Breast epithelium (tissue), 4 donors: ENCODE measurements around the gene AXL. TPM values are rescaled to one million over a fixed set of nuclear protein-coding genes. Genes with fewer than 3 reads are reported as not detected.
A peak's percentile ranks its signal among the peaks of the same experiment; 100 is the strongest.
"Not testable (repeated sequence)": the region's sequence is repeated elsewhere in the genome, so short reads cannot be mapped to it uniquely, and the experiment has no call there.

ENCODE experiments used
- DNase-seq, 2 donors: peaks; one replicate each; pipeline ENCODE4 v3.0.0-alpha.2; 2019; ENCODE audit warnings: low spot score in 2 of 2
- H3K27ac ChIP-seq, 2 donors: fragments of 200-600 bp; sonication (generic) in 1 of 2; one replicate each; pipeline ENCODE4 v1.5.1; 2016 to 2019; ENCODE audit warnings: mild to moderate bottlenecking in 1 of 2
- H3K27me3 ChIP-seq, 2 donors: fragments of 200-600 bp; sonication (generic) in 1 of 2; one replicate each; pipeline versions ENCODE4 v1.5.1 to v1.6.0; 2017 to 2019; ENCODE audit warnings: control low read depth in 1 of 2, mild to moderate bottlenecking in 1 of 2
- H3K36me3 ChIP-seq: fragments of 200-600 bp; one replicate; pipeline ENCODE4 v1.5.1; 2019
- H3K4me1 ChIP-seq, 2 donors: fragments of 200-600 bp; sonication (generic); one replicate each; pipeline ENCODE4 v1.5.1; 2016 to 2019; ENCODE audit warnings: control low read depth in 1 of 2
- H3K4me3 ChIP-seq, 3 donors: fragments of 200-600 bp; sonication (generic); 1 replicate in 2 of 3; 2 replicates in 1 of 3; pipeline ENCODE4 v1.5.1; 2016 to 2019; ENCODE audit warnings: mild to moderate bottlenecking in 3 of 3, moderate library complexity in 2 of 3
- H3K9me3 ChIP-seq, 2 donors: fragments of 200-600 bp; sonication (generic) in 1 of 2; one replicate each; pipeline ENCODE4 v1.5.1; 2016 to 2019; ENCODE audit warnings: control low read depth in 1 of 2
- CTCF ChIP-seq, 3 donors: fragments of 450-650 bp; IDR thresholded peaks; one replicate each; pipeline ENCODE4 v1.5.1; 2016 to 2017; ENCODE audit warnings: antibody characterized with exemption in 3 of 3, mild to moderate bottlenecking in 3 of 3, moderate library complexity in 3 of 3
- POLR2A ChIP-seq: fragments of 450-650 bp; IDR thresholded peaks from one replicate; pipeline ENCODE4 v1.6.1; 2016; ENCODE audit warnings: antibody characterized with exemption, mild to moderate bottlenecking, moderate library complexity
- POLR2AphosphoS5 ChIP-seq, 3 donors: sonication (generic); formaldehyde crosslinking; IDR thresholded peaks; one replicate each; pipeline ENCODE4 v1.6.1; 2017; ENCODE audit warnings: antibody characterized with exemption in 3 of 3
- intact Hi-C: fragments of 100-400 bp; cut with DNase I; formaldehyde crosslinking; loops from one replicate; pipeline ENCODE4 v1.15.1; 2023; ENCODE audit warnings: low total_unique reads
- total RNA-seq, 3 donors: library from RNA; depleted of rRNA; stranded (reverse); fragments of >200 nt; gene quantifications; one replicate each; pipeline ENCODE4 v1.1.0, GENCODE V29; 2016

Gene AXL
- total RNA-seq, 3 donors from 2014 or later, result 29.0 to 89.8 (median 36.4) TPM

DNA sequence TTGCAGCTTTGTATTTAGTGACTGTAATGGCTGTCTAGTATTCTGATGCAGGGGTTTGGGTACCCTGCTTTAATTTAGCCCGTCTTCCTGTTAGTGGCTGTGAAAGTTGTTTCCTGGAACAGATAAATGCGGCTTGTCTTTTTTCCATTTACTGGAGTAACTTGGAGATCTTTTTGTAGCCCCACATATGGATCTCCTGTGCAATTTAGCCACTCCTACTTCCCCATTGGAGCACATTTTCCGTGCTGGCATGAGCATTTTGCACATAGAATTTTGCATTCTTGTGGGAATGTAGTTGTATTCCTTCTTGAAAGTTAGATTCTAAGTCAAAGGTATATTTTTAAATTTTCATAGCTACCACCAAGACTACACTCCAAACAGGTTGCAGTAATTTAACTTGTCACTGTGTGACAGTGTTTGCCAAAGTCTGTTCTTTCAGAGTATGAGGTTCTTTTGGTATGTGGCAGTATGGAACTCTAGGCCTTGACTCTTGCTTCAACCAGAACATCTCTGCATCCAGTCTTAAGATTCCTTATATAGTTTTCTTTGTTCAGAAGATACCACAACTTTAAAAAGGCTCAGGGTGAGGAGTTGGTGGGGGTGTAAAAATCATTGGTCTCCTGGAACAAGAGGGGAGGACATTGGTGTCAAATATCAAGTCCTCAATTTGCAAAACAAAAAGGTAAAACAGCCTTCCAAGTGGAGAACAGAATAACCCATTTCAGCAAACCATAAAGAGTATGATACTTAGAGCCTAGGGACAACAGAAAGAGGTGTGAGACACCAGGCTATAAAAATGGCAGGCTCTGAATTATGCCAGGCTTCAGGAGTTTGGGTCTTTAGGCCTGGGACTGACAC is 69.9 kb downstream of the AXL start:
- no peaks in the 10 kb centered on the region for H3K4me1 ChIP-seq
- H3K4me3 ChIP-seq, result no peak overlapping the region
- H3K36me3 ChIP-seq, result peaks cover 6% of the 10 kb centered on the region
- no peaks in the 10 kb centered on the region for H3K9me3 ChIP-seq
- no peak overlapping the region for H3K27ac ChIP-seq
- H3K27me3 ChIP-seq, result no peaks in the 10 kb centered on the region
- no peak for DNase-seq
- intact Hi-C loops, result no loop called here
- TF ChIP-seq CTCF (IDR thresholded peaks at IDR 0.05) (no peak), POLR2A (no peak), POLR2AphosphoS5 (IDR thresholded peaks at IDR 0.05) (no peak)

- H3K9me3 ChIP-seq, DNase-seq, intact Hi-C loops: not testable (repeated sequence)
Observed at GRCh38 chr19:41289814-41290213, 70.8 kb downstream of the AXL start.

DNA sequence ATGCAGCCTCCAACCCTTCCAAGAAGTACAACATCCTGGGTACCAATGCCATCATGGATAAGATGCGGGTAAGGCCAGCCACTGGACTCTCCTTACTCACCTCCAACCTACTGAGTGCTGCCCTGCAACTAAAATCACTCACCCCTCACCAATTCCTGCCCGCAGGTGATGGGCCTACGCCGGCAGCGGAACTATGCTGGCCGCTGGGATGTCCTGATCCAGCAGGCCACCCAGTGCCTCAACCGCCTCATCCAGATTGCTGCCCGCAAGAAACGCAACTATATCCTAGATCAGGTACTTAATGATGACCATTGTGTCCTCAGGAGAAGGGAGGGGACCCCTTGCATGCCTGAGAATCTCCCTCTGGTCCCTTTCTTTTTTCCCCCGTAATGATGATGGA is 75.4 kb downstream of the AXL start:
- no peak for DNase-seq
- Histone ChIP-seq H3K36me3 (peaks cover 14% of the 10 kb centered on the region), H3K4me3 (no peak overlapping the region), H3K9me3 (no peaks in the 10 kb centered on the region), H3K4me1 (peaks cover 27 to 37% of the 10 kb centered on the region in 2 donors), H3K27me3 (no peaks in the 10 kb centered on the region), H3K27ac (peak overlapping the region in 1 of 2 donors; percentile 95)
- intact Hi-C loops, result no loop called here
- TF ChIP-seq CTCF (IDR thresholded peaks at IDR 0.05) (no peak), POLR2A (no peak), POLR2AphosphoS5 (IDR thresholded peaks at IDR 0.05) (no peak)

More at GRCh38 chr19:41289814-41290213, 70.8 kb downstream of the AXL start:
- H3K4me3 ChIP-seq, H3K27ac ChIP-seq, H3K4me1 ChIP-seq, H3K27me3 ChIP-seq: not testable (repeated sequence)
- peaks cover 13% of the 10 kb centered on the region for H3K36me3 ChIP-seq

- Histone ChIP-seq H3K27ac (peak overlapping the region; percentile 89 to 95), H3K36me3 (peaks cover 14% of the 10 kb centered on the region), H3K9me3 (no peaks in the 10 kb centered on the region), H3K4me3 (no peak overlapping the region), H3K27me3 (no peaks in the 10 kb centered on the region), H3K4me1 (peaks cover 34 to 43% of the 10 kb centered on the region in 2 donors)
- no peak for TF ChIP-seq POLR2A
- no peak for TF ChIP-seq CTCF (IDR thresholded peaks at IDR 0.05)
- no peak for TF ChIP-seq POLR2AphosphoS5 (IDR thresholded peaks at IDR 0.05)
- no peak for DNase-seq
- intact Hi-C loops, result no loop called here
Observed at GRCh38 chr19:41295499-41295898, 76.5 kb downstream of the AXL start.

- TF ChIP-seq POLR2A (no peak), POLR2AphosphoS5 (IDR thresholded peaks at IDR 0.05) (no peak), CTCF (IDR thresholded peaks at IDR 0.05) (no peak)
- Histone ChIP-seq H3K4me3 (no peak overlapping the region), H3K36me3 (peaks cover 14% of the 10 kb centered on the region), H3K27me3 (no peaks in the 10 kb centered on the region), H3K4me1 (peaks cover 34 to 43% of the 10 kb centered on the region in 2 donors), H3K27ac (peak overlapping the region; percentile 89 to 95), H3K9me3 (no peaks in the 10 kb centered on the region)
- DNase-seq, result peak in 1 of 2 donors; percentile 50
- intact Hi-C loops, result no loop called here
Observed at GRCh38 chr19:41296433-41296871, 77.4 kb downstream of the AXL start.
